GM12878 (cell line): ENCODE results near the gene OR2F2. TPM values are rescaled to one million over a fixed set of nuclear protein-coding genes. Genes with fewer than 3 reads are reported as not detected.

Experiments
- ATF7 ChIP-seq: fragments of 450-650 bp; IDR thresholded peaks from 2 replicates; pipeline ENCODE4 v1.6.1; 2016; ENCODE audit warnings: low read depth, mild to moderate bottlenecking
- CHD4 ChIP-seq: fragments of 200-600 bp; sonication (generic); IDR thresholded peaks from 2 replicates; pipeline ENCODE4 v1.6.1; 2016; ENCODE audit warnings: mild to moderate bottlenecking
- EGR1 ChIP-seq, 2 experiments: IDR thresholded peaks; 1 replicate in 1 of 2; 2 replicates in 1 of 2; pipeline ENCODE4 v1.6.1; 2011 to 2012; ENCODE audit warnings: low read depth in 2 of 2, low read length in 2 of 2, borderline replicate concordance in 1 of 2, mild to moderate bottlenecking in 1 of 2, moderate library complexity in 1 of 2
- IRF5 ChIP-seq: fragments of 450-650 bp; IDR thresholded peaks from 2 replicates; pipeline ENCODE4 v1.6.1; 2017; ENCODE audit warnings: borderline replicate concordance
- LARP7 ChIP-seq: fragments of 450-650 bp; IDR thresholded peaks from 2 replicates; pipeline ENCODE4 v1.6.1; 2017; ENCODE audit warnings: mild to moderate bottlenecking
- MXI1 ChIP-seq: fragments of 150-350 bp; IDR thresholded peaks from 2 replicates; pipeline ENCODE4 v1.6.1; 2011; ENCODE audit warnings: low read depth, mild to moderate bottlenecking, inconsistent platforms, low read length, improper control_type of control experiment
- PAX5 ChIP-seq: IDR thresholded peaks from 2 replicates; pipeline ENCODE4 v1.6.1; 2011; ENCODE audit warnings: low read depth, low read length, borderline replicate concordance
- RFX5 ChIP-seq: IDR thresholded peaks from 2 replicates; pipeline ENCODE4 v1.6.1; 2011; ENCODE audit warnings: low read depth, low read length, improper control_type of control experiment
- SIX5 ChIP-seq: IDR thresholded peaks from 2 replicates; pipeline ENCODE4 v1.6.1; 2011; ENCODE audit warnings: mild to moderate bottlenecking, low read depth, low read length, moderate library complexity; ENCODE audit not compliant: severe bottlenecking
- SPI1 ChIP-seq: IDR thresholded peaks from 2 replicates; pipeline ENCODE4 v1.6.1; 2011; ENCODE audit warnings: low read depth, mild to moderate bottlenecking, low read length, moderate library complexity, borderline replicate concordance; ENCODE audit not compliant: insufficient read depth
- TAF1 ChIP-seq: IDR thresholded peaks from 2 replicates; pipeline ENCODE4 v1.6.1; 2011; ENCODE audit warnings: mild to moderate bottlenecking, low read depth, low read length, borderline replicate concordance
- TCF3 ChIP-seq: IDR thresholded peaks from 2 replicates; pipeline ENCODE4 v1.6.1; 2012; ENCODE audit warnings: low read depth, mild to moderate bottlenecking, low read length, borderline replicate concordance; ENCODE audit not compliant: insufficient read depth
- YBX1 ChIP-seq: fragments of 450-650 bp; IDR thresholded peaks from 2 replicates; pipeline ENCODE4 v1.6.1; 2016; ENCODE audit warnings: antibody characterized with exemption
- ZNF622 ChIP-seq: fragments of 450-650 bp; IDR thresholded peaks from 2 replicates; pipeline ENCODE4 v1.6.1; 2017; ENCODE audit warnings: mild to moderate bottlenecking, inconsistent platforms
- polyA plus RNA-seq, 11 experiments: library from polyadenylated mRNA; depleted of rRNA in 4 of 11; unstranded in 6 of 11; stranded (reverse) in 5 of 11; fragments of >200 nt; fragmentation: Nextera tagmentation in 4 of 11; fragmentation: Illumina TruSeq in 1 of 11; extraction: Ambion mirVana in 4 of 11; extraction: Trizol in 1 of 11; gene quantifications; 1 replicate in 1 of 11; 2 replicates in 10 of 11; pipeline versions ENCODE4 v1.2.1 to v1.2.3, GENCODE V29; 2011 to 2016; ENCODE audit warnings: inconsistent platforms in 2 of 11, missing spikeins in 2 of 11, low read depth in 1 of 11
- total RNA-seq, 4 experiments: library from RNA; depleted of rRNA in 3 of 4; stranded (reverse); fragments of >200 nt in 3 of 4; fragmentation: Illumina TruSeq in 1 of 4; extraction: Trizol in 1 of 4; gene quantifications; 2 replicates each; pipeline versions ENCODE4 v1.2.1 to v1.2.3, GENCODE V29; 2013 to 2021
- TF ChIP-seq, protein P1 (sequence below), 3 experiments: IDR thresholded peaks in 2 of 3; conservative IDR thresholded peaks in 1 of 3; 2 replicates each; pipeline ENCODE4 v1.5.1; 2011; ENCODE audit warnings: low read depth in 3 of 3, low read length in 3 of 3, mild to moderate bottlenecking in 3 of 3, control low read depth in 2 of 3, moderate library complexity in 2 of 3, inconsistent platforms in 1 of 3, mixed read lengths in 1 of 3; ENCODE audit not compliant: control insufficient read depth in 2 of 3, insufficient read depth in 1 of 3; ENCODE audit errors: extremely low read depth in 1 of 3
- TF ChIP-seq, protein P2 (sequence below): fragments of 450-650 bp; IDR thresholded peaks from 2 replicates; pipeline ENCODE4 v1.6.1; 2018; ENCODE audit warnings: borderline replicate concordance, mild to moderate bottlenecking; ENCODE audit not compliant: partially characterized antibody
- TF ChIP-seq, protein P3 (sequence below): fragments of 450-650 bp; IDR thresholded peaks from 2 replicates; pipeline ENCODE4 v1.6.1; 2017; ENCODE audit warnings: antibody characterized with exemption, mild to moderate bottlenecking, moderate library complexity
- TF ChIP-seq, protein P4 (sequence below): fragments of 450-650 bp; IDR thresholded peaks from 2 replicates; pipeline ENCODE4 v1.6.1; 2017; ENCODE audit warnings: mild to moderate bottlenecking, low read depth, inconsistent platforms; ENCODE audit not compliant: poor library complexity, severe bottlenecking

OR2F2 gene
- total and polyA plus RNA-seq, 10 of the 15 experiments (the other 5 are each of a cell fraction or from before 2014, with no cell fraction given): not detected

- TF ChIP-seq LARP7: no peak
- no peak for TF ChIP-seq IRF5
- TF ChIP-seq ATF7: peak; percentile 94
- no peak for TF ChIP-seq EGR1 (IDR thresholded peaks at IDR 0.05; ENCODE audit: borderline replicate concordance in 1 of 2, low read depth in 2 of 2, low read length in 2 of 2)
- no peak for TF ChIP-seq TCF3
- TF ChIP-seq, protein P1, sequence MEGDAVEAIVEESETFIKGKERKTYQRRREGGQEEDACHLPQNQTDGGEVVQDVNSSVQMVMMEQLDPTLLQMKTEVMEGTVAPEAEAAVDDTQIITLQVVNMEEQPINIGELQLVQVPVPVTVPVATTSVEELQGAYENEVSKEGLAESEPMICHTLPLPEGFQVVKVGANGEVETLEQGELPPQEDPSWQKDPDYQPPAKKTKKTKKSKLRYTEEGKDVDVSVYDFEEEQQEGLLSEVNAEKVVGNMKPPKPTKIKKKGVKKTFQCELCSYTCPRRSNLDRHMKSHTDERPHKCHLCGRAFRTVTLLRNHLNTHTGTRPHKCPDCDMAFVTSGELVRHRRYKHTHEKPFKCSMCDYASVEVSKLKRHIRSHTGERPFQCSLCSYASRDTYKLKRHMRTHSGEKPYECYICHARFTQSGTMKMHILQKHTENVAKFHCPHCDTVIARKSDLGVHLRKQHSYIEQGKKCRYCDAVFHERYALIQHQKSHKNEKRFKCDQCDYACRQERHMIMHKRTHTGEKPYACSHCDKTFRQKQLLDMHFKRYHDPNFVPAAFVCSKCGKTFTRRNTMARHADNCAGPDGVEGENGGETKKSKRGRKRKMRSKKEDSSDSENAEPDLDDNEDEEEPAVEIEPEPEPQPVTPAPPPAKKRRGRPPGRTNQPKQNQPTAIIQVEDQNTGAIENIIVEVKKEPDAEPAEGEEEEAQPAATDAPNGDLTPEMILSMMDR (IDR thresholded peaks at IDR 0.05 in 2 of 3, conservative IDR thresholded peaks at IDR 0.05 in 1 of 3; ENCODE audit: control insufficient read depth in 2 of 3, extremely low read depth in 1 of 3, insufficient read depth in 1 of 3, low read depth in 3 of 3, low read length in 3 of 3): peak; percentile 49 to 60 (median 51); a peak in 5 of 6 replicates
- TF ChIP-seq SPI1: peak; percentile 22; the same call in 1 of the 2 replicates
- no peak for TF ChIP-seq SIX5
- no peak for TF ChIP-seq MXI1
- TF ChIP-seq, protein P2, sequence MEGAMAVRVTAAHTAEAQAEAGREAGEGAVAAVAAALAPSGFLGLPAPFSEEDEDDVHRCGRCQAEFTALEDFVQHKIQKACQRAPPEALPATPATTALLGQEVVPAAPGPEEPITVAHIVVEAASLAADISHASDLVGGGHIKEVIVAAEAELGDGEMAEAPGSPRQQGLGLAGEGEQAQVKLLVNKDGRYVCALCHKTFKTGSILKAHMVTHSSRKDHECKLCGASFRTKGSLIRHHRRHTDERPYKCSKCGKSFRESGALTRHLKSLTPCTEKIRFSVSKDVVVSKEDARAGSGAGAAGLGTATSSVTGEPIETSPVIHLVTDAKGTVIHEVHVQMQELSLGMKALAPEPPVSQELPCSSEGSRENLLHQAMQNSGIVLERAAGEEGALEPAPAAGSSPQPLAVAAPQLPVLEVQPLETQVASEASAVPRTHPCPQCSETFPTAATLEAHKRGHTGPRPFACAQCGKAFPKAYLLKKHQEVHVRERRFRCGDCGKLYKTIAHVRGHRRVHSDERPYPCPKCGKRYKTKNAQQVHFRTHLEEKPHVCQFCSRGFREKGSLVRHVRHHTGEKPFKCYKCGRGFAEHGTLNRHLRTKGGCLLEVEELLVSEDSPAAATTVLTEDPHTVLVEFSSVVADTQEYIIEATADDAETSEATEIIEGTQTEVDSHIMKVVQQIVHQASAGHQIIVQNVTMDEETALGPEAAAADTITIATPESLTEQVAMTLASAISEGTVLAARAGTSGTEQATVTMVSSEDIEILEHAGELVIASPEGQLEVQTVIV: no peak
- TF ChIP-seq, protein P3, sequence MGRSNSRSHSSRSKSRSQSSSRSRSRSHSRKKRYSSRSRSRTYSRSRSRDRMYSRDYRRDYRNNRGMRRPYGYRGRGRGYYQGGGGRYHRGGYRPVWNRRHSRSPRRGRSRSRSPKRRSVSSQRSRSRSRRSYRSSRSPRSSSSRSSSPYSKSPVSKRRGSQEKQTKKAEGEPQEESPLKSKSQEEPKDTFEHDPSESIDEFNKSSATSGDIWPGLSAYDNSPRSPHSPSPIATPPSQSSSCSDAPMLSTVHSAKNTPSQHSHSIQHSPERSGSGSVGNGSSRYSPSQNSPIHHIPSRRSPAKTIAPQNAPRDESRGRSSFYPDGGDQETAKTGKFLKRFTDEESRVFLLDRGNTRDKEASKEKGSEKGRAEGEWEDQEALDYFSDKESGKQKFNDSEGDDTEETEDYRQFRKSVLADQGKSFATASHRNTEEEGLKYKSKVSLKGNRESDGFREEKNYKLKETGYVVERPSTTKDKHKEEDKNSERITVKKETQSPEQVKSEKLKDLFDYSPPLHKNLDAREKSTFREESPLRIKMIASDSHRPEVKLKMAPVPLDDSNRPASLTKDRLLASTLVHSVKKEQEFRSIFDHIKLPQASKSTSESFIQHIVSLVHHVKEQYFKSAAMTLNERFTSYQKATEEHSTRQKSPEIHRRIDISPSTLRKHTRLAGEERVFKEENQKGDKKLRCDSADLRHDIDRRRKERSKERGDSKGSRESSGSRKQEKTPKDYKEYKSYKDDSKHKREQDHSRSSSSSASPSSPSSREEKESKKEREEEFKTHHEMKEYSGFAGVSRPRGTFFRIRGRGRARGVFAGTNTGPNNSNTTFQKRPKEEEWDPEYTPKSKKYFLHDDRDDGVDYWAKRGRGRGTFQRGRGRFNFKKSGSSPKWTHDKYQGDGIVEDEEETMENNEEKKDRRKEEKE: no peak
- TF ChIP-seq CHD4: no peak
- no peak for TF ChIP-seq RFX5
- no peak for TF ChIP-seq YBX1
- TF ChIP-seq TAF1: no peak
- no peak for TF ChIP-seq ZNF622
- no peak for TF ChIP-seq PAX5
- TF ChIP-seq, protein P4, sequence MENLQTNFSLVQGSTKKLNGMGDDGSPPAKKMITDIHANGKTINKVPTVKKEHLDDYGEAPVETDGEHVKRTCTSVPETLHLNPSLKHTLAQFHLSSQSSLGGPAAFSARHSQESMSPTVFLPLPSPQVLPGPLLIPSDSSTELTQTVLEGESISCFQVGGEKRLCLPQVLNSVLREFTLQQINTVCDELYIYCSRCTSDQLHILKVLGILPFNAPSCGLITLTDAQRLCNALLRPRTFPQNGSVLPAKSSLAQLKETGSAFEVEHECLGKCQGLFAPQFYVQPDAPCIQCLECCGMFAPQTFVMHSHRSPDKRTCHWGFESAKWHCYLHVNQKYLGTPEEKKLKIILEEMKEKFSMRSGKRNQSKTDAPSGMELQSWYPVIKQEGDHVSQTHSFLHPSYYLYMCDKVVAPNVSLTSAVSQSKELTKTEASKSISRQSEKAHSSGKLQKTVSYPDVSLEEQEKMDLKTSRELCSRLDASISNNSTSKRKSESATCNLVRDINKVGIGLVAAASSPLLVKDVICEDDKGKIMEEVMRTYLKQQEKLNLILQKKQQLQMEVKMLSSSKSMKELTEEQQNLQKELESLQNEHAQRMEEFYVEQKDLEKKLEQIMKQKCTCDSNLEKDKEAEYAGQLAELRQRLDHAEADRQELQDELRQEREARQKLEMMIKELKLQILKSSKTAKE: no peak
Measured at GRCh38 chr7:143892527-143893300, 42.3 kb upstream of the OR2F2 start (continued).
